ENCODE results near the gene CRK.

GRCh38 chr17:1491443-1492248 lies 35.6 kb upstream of the CRK start:
- TF ChIP-seq HDGF (IDR thresholded peaks at IDR 0.05; ENCODE audit: borderline replicate concordance) (no peak), SUZ12 (IDR thresholded peaks at IDR 0.05) (no peak), ARNT (IDR thresholded peaks at IDR 0.05) (no peak), SP1 (IDR thresholded peaks at IDR 0.05) (no peak), ELF4 (IDR thresholded peaks at IDR 0.05) (no peak), BHLHE40 (IDR thresholded peaks at IDR 0.05; ENCODE audit: borderline replicate concordance) (no peak), FOXM1 (IDR thresholded peaks at IDR 0.05; ENCODE audit: borderline replicate concordance) (no peak), ZNF384 (IDR thresholded peaks at IDR 0.05) (no peak), FOXA1 (IDR thresholded peaks at IDR 0.05) (no peak), PKNOX1 (IDR thresholded peaks at IDR 0.05) (no peak), CTBP1 (IDR thresholded peaks at IDR 0.05; ENCODE audit: borderline replicate concordance) (no peak), NFRKB (IDR thresholded peaks at IDR 0.05) (no peak), FOXK2 (IDR thresholded peaks at IDR 0.05) (no peak)

Data from HEK293T (cell line).